K562 (cell line): ENCODE measurements around the gene HMGN2. TPM values are rescaled to one million over a fixed set of nuclear protein-coding genes. Genes with fewer than 3 reads are reported as not detected.

Experiments used
- ATAC-seq: fragments of 200-7000 bp; cut with Tn5 transposase; 3 replicates; pipeline ENCODE4 v1.9.1; 2020; ENCODE audit warnings: moderate library complexity
- BruUV-seq: library from RNA; stranded (reverse); fragments of 400-500 nt; replicated peaks from 2 replicates; lab custom pipeline; 2021; lab: Mats Ljungman, UMichigan
- CTCF ChIA-PET: fragments of 300-600 bp; formaldehyde crosslinking; extraction: SDS; loops from one replicate; lab custom pipeline; 2021; ENCODE audit warnings: low intra/inter-chr PET ratio; lab: Yijun Ruan, JAX
- POLR2A ChIA-PET: fragments of 300-600, 350-650 bp; sonication (Branson Sonifier 250); formaldehyde crosslinking; extraction: SDS; loops from one replicate; lab custom pipeline; 2021; ENCODE audit warnings: antibody characterized with exemption, inconsistent platforms; lab: Yijun Ruan, JAX
- DNase-seq, 4 experiments: peaks; one replicate each; pipeline versions ENCODE4 v3.0.0 to v3.0.0-alpha.2; 2011 to 2018; ENCODE audit warnings: low spot score in 3 of 4, mixed read lengths in 3 of 4; ENCODE audit errors: extremely low read depth in 1 of 4
- FAIRE-seq: peaks from 2 replicates; lab custom pipeline; 2011; peaks lifted over from hg19 to GRCh38; lab: Jason Lieb, UNC
- H2AFZ ChIP-seq: 2 replicates; pipeline ENCODE4 v1.6.0; 2011; ENCODE audit warnings: low read depth, low read length, control low read depth, inconsistent platforms
- H3K27ac ChIP-seq: fragments of 200-600 bp; 3 replicates; pipeline ENCODE4 v1.8.0; 2011; ENCODE audit warnings: low read depth, mild to moderate bottlenecking, control low read depth, inconsistent platforms, low read length, moderate library complexity, mixed read lengths; ENCODE audit errors: extremely low read depth
- H3K27me3 ChIP-seq, 2 experiments: fragments of 300-600 bp in 1 of 2; 2 replicates in 1 of 2; 3 replicates in 1 of 2; pipeline versions ENCODE4 v1.6.0 to v1.8.0; 2011; ENCODE audit warnings: inconsistent platforms in 2 of 2, low read length in 2 of 2, mild to moderate bottlenecking in 1 of 2, mixed read lengths in 1 of 2, moderate library complexity in 1 of 2; ENCODE audit not compliant: control insufficient read depth in 2 of 2, insufficient read depth in 2 of 2
- H3K36me3 ChIP-seq: fragments of 300-600 bp; 3 replicates; pipeline ENCODE4 v1.8.0; 2011; ENCODE audit warnings: mild to moderate bottlenecking, low read length, inconsistent platforms; ENCODE audit not compliant: control insufficient read depth, insufficient read depth
- H3K4me1 ChIP-seq, 2 experiments: fragments of 200-600 bp in 1 of 2; replicated peaks in 1 of 2; 2 replicates in 1 of 2; 3 replicates in 1 of 2; pipeline versions ENCODE4 v1.5.1 to v1.8.0; 2011; ENCODE audit warnings: inconsistent platforms in 2 of 2, low read length in 2 of 2, mild to moderate bottlenecking in 1 of 2, mixed read lengths in 1 of 2, moderate library complexity in 1 of 2; ENCODE audit not compliant: control insufficient read depth in 2 of 2, insufficient read depth in 2 of 2
- H3K4me2 ChIP-seq: 2 replicates; pipeline ENCODE4 v1.6.1; 2011; ENCODE audit warnings: low read length, control low read depth, inconsistent platforms, mixed read lengths; ENCODE audit not compliant: insufficient read depth
- H3K4me3 ChIP-seq: fragments of 200-600 bp; sonication (generic), shearing (Covaris generic); 2 replicates; pipeline ENCODE4 v1.5.1; 2016; ENCODE audit warnings: control low read depth, inconsistent platforms
- H3K79me2 ChIP-seq: fragments of 200-600 bp; 3 replicates; pipeline ENCODE4 v1.8.0; 2011; ENCODE audit warnings: low read length, inconsistent platforms; ENCODE audit not compliant: control insufficient read depth, insufficient read depth
- H3K9ac ChIP-seq, 2 experiments: 2 replicates each; pipeline versions ENCODE4 v1.6.0 to v1.6.1; 2011; ENCODE audit warnings: low read depth in 2 of 2, low read length in 2 of 2, control low read depth in 1 of 2, inconsistent platforms in 1 of 2, mild to moderate bottlenecking in 1 of 2, mixed read lengths in 1 of 2; ENCODE audit not compliant: insufficient read depth in 1 of 2
- H3K9me1 ChIP-seq: one replicate; pipeline ENCODE4 v1.6.0; 2011; ENCODE audit warnings: inconsistent platforms, mild to moderate bottlenecking, low read length, moderate library complexity; ENCODE audit not compliant: control insufficient read depth, insufficient read depth
- H3K9me3 ChIP-seq: replicated peaks from 2 replicates; pipeline ENCODE4 v1.5.1; 2011; ENCODE audit warnings: low read depth, low read length, inconsistent platforms; ENCODE audit not compliant: control insufficient read depth, insufficient read depth
- H4K20me1 ChIP-seq: replicated peaks from 2 replicates; pipeline ENCODE4 v1.6.1; 2011; ENCODE audit warnings: low read length, inconsistent platforms, mixed read lengths; ENCODE audit not compliant: control insufficient read depth, insufficient read depth
- BCLAF1 ChIP-seq, 2 experiments: fragments of 450-650 bp in 1 of 2; IDR thresholded peaks; 2 replicates each; pipeline ENCODE4 v1.6.1; 2011 to 2017; ENCODE audit warnings: low read depth in 2 of 2, antibody characterized with exemption in 1 of 2, borderline replicate concordance in 1 of 2, low read length in 1 of 2, mild to moderate bottlenecking in 1 of 2, mixed read lengths in 1 of 2; ENCODE audit not compliant: control insufficient read depth in 1 of 2
- CTCF ChIP-seq, 3 experiments: IDR thresholded peaks in 2 of 3; conservative IDR thresholded peaks in 1 of 3; 2 replicates each; pipeline ENCODE4 v1.5.1; 2011 to 2012; ENCODE audit warnings: low read length in 3 of 3, mild to moderate bottlenecking in 3 of 3, control low read depth in 2 of 3, improper control_type of control experiment in 1 of 3, inconsistent platforms in 1 of 3, low read depth in 1 of 3, mixed read lengths in 1 of 3, moderate library complexity in 1 of 3; ENCODE audit not compliant: insufficient read depth in 2 of 3
- ESRRB ChIP-seq: fragments of 250-450 bp; sonication (Bioruptor Pico); IDR thresholded peaks from 2 replicates; pipeline ENCODE4 v1.5.0; 2020; ENCODE audit warnings: mild to moderate bottlenecking, moderate library complexity, borderline replicate concordance
- GTF3C2 ChIP-seq: IDR thresholded peaks from 3 replicates; pipeline ENCODE4 v1.6.1; 2011; ENCODE audit warnings: borderline replicate concordance, mild to moderate bottlenecking, moderate library complexity; ENCODE audit not compliant: insufficient read length; ENCODE audit errors: extremely low read depth
- ILK ChIP-seq: fragments of 450-650 bp; IDR thresholded peaks from 2 replicates; pipeline ENCODE4 v1.6.1; 2016; ENCODE audit warnings: missing genetic modification characterization, low read depth, mild to moderate bottlenecking, missing compliant biosample characterization, moderate library complexity, borderline replicate concordance
- MLX ChIP-seq, 2 experiments: fragments of 450-650 bp in 1 of 2; sonication (generic) in 1 of 2; formaldehyde crosslinking; conservative IDR thresholded peaks; 2 replicates each; pipeline versions ENCODE4 v1.4.0 to v1.8.1; 2020 to 2022; ENCODE audit warnings: mild to moderate bottlenecking in 1 of 2, missing genetic modification reagents in 1 of 2
- SP1 ChIP-seq: sonication (generic); formaldehyde crosslinking; IDR thresholded peaks from 2 replicates; pipeline ENCODE4 v1.8.1; 2022; ENCODE audit warnings: mild to moderate bottlenecking, missing genetic modification reagents
- SRF ChIP-seq, 2 experiments: fragments of 250-450, 450-650 bp in 1 of 2; sonication (Bioruptor Pico) in 1 of 2; sonication (generic) in 1 of 2; formaldehyde crosslinking; IDR thresholded peaks; 2 replicates each; pipeline versions ENCODE4 v1.5.0 to v1.5.1; 2020 to 2022; ENCODE audit warnings: mild to moderate bottlenecking in 1 of 2, missing genetic modification reagents in 1 of 2
- U2AF2 ChIP-seq: fragments of 200-400 bp; formaldehyde crosslinking; optimal IDR thresholded peaks from 2 replicates; pipeline ENCODE3; 2017; ENCODE audit warnings: low read depth, mild to moderate bottlenecking, low read length
- ZNF239 ChIP-seq: fragments of 250-450 bp; sonication (Bioruptor Pico); IDR thresholded peaks from 2 replicates; pipeline ENCODE4 v1.4.0; 2020; ENCODE audit warnings: mild to moderate bottlenecking
- ZNF586 ChIP-seq: fragments of 450-650 bp; formaldehyde crosslinking; conservative IDR thresholded peaks from 2 replicates; pipeline ENCODE4 v1.4.0; 2020; ENCODE audit warnings: mild to moderate bottlenecking, moderate library complexity
- ZNF668 ChIP-seq: fragments of 250-450 bp; sonication (Bioruptor Pico); IDR thresholded peaks from 2 replicates; pipeline ENCODE4 v1.8.0; 2022; ENCODE audit warnings: mild to moderate bottlenecking, inconsistent platforms
- WGBS: fragments of 100-300 bp; shearing (Covaris generic); methylation state at CpG from one replicate; pipeline ENCODE4 v1.1.6; 2016; ENCODE audit warnings: low coverage, mixed read lengths; ENCODE audit not compliant: insufficient coverage; ENCODE audit errors: missing lambda C conversion rate; 5-methylcytosine and 5-hydroxymethylcytosine counted together
- in situ Hi-C: fragments of 300-500 bp; cut with MboI; formaldehyde crosslinking; loops from 4 replicates; pipeline ENCODE4 v1.15.0; 2018; ENCODE audit warnings: inconsistent platforms, mixed read lengths
- intact Hi-C: fragments of 100-400 bp; cut with micrococcal nuclease; formaldehyde crosslinking; loops from 2 replicates; pipeline ENCODE4 v1.14.2; 2022
- polyA plus RNA-seq, 8 experiments: library from polyadenylated mRNA; depleted of rRNA in 4 of 8; stranded (reverse) in 5 of 8; unstranded in 3 of 8; fragments of >200 nt; fragmentation: Nextera tagmentation in 2 of 8; fragmentation: Illumina TruSeq in 1 of 8; extraction: Ambion mirVana in 2 of 8; extraction: Trizol in 1 of 8; gene quantifications; 2 replicates each; pipeline versions ENCODE4 v1.2.1 to v1.2.3, GENCODE V29; 2011 to 2014; ENCODE audit warnings: inconsistent platforms in 1 of 8, missing spikeins in 1 of 8
- total RNA-seq, 7 experiments: library from RNA; depleted of rRNA in 6 of 7; stranded (reverse); fragments of >200 nt in 6 of 7; fragmentation: Illumina TruSeq in 2 of 7; extraction: Trizol in 2 of 7; gene quantifications; 2 replicates each; pipeline versions ENCODE4 v1.2.1 to v1.2.3, GENCODE V29; 2011 to 2021; ENCODE audit warnings: low replicate concordance in 1 of 7

HMGN2 gene
- total and polyA plus RNA-seq, 9 of the 15 experiments (the other 6 are each of a cell fraction or from before 2014, with no cell fraction given), result 370 to 1,354 (median 965) TPM

- ATAC-seq, result no peak
- FAIRE-seq, result no peak
These were observed 21.0 kb downstream of the HMGN2 start for GRCh38 chr1:26493267-26493666.

More at GRCh38 chr1:26493267-26493666, 21.0 kb downstream of the HMGN2 start:
- Histone ChIP-seq H3K4me3 (no peak overlapping the region), H3K4me2 (no peak overlapping the region), H2AFZ (no peak overlapping the region), H3K36me3 (no peaks in the 10 kb centered on the region), H3K9me1 (no peaks in the 10 kb centered on the region), H3K4me1 (peaks cover 0 to 9% of the 10 kb centered on the region in 2 experiments; a peak in 3 of 5 replicates), H3K27ac (no peak overlapping the region), H3K9me3 (no peaks in the 10 kb centered on the region), H3K27me3 (no peaks in the 10 kb centered on the region), H3K79me2 (no peaks in the 10 kb centered on the region), H4K20me1 (no peaks in the 10 kb centered on the region), H3K9ac (no peak overlapping the region)
- BruUV-seq, result no TSS peak
- no peak for TF ChIP-seq SP1 (CRISPR knock-in tag)
- no peak for TF ChIP-seq CTCF (IDR thresholded peaks at IDR 0.05 in 2 of 3, conservative IDR thresholded peaks at IDR 0.05 in 1 of 3; ENCODE audit: insufficient read depth in 2 of 3, low read depth in 1 of 3, low read length in 3 of 3)
- no peak for TF ChIP-seq ESRRB
- TF ChIP-seq ZNF668, result no peak
- TF ChIP-seq ILK (tag), result no peak
- no peak for TF ChIP-seq SRF (CRISPR knock-in tag; IDR thresholded peaks at IDR 0.05)
- TF ChIP-seq U2AF2, result no peak
- TF ChIP-seq BCLAF1 (IDR thresholded peaks at IDR 0.05; ENCODE audit: borderline replicate concordance in 1 of 2, control insufficient read depth in 1 of 2, low read depth in 2 of 2, low read length in 1 of 2), result no peak
- TF ChIP-seq ZNF239 (CRISPR knock-in tag), result no peak
- TF ChIP-seq GTF3C2, result no peak
- TF ChIP-seq ZNF586 (CRISPR knock-in tag), result no peak
- no peak for TF ChIP-seq MLX (CRISPR knock-in tag; conservative IDR thresholded peaks at IDR 0.05)
- intact Hi-C loops, result no loop called here
- WGBS, result 47% methylated on average over 3 of the region's 3 CpGs
- CTCF ChIA-PET, result no interaction called here
- no peak for DNase-seq
- POLR2A ChIA-PET, result no interaction called here
- in situ Hi-C loops, result no loop called here
